GM18505 (cell line): Measurements from ENCODE around the gene RBM20.

Source experiments
- ATAC-seq: cut with Tn5 transposase; IDR thresholded peaks from one replicate; pipeline ENCODE4 v1.9.1; 2021; ENCODE audit not compliant: unreplicated experiment
- POLR2A ChIP-seq: IDR thresholded peaks from 4 replicates; pipeline ENCODE4 v1.6.1; 2011; ENCODE audit warnings: borderline replicate concordance; ENCODE audit not compliant: insufficient read depth, insufficient read length; ENCODE audit errors: extremely low read depth

The RBM20 gene

GRCh38 chr10:110666673-110667072 is 22.5 kb downstream of the RBM20 start:
- no peak for TF ChIP-seq POLR2A
- no peak for ATAC-seq

GRCh38 chr10:110667620-110668343 is 23.6 kb downstream of the RBM20 start:
- ATAC-seq, result no peak
- TF ChIP-seq POLR2A, result no peak

DNA sequence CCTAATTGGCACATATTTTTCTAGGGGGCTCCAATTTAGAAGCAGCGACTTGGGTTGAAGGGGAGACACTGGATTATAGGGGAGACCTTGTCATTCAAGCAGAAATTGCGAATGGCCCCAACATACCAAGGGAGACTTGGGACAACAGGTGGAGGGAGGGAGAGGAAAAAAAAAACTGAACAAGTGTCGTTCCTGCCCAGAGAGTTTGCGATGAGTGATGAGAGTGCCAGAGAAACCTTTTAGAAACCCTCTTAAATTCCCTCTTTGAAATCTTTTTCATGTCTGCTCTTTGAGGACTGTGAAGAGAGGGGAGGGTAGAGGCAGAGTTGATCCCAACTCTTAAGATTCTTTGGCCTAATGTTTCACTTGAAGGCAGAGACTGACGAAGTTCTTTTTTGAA is 24.3 kb downstream of the RBM20 start:
- no peak for TF ChIP-seq POLR2A

DNA sequence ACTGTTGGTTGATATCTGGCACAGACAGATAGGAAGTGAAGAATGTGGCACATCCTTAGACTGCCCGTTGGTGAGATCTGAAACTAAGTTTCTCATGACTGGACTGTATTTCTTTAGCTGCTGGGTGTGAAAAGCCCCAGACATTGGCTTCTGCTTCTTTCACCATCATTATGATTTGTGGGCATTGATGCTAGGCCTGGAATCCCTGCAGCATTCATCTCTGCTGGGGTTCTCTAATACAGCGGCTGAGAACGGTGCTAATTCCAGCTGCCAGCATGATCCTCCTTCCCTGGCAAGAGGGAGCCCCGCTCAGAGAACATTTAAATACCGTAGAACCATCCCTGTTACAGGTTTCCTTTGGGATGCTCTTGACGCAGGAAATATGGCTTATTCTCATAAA is 26.2 kb downstream of the RBM20 start:
- TF ChIP-seq POLR2A, result no peak
- ATAC-seq, result no peak

More for the DNA sequence above, 24.3 kb downstream of the RBM20 start:
- ATAC-seq, result no peak

- peak; percentile 58 for TF ChIP-seq POLR2A
- peak; percentile 98 for ATAC-seq
These were observed 27.8 kb downstream of the RBM20 start for GRCh38 chr10:110671788-110672579.

- ATAC-seq, result peak; percentile 25
- TF ChIP-seq POLR2A, result no peak
These were observed 28.4 kb downstream of the RBM20 start for GRCh38 chr10:110672580-110672919.

GRCh38 chr10:110676016-110676415 is 31.9 kb downstream of the RBM20 start:
- no peak for ATAC-seq
- no peak for TF ChIP-seq POLR2A

GRCh38 chr10:110679486-110680272 is 35.5 kb downstream of the RBM20 start:
- ATAC-seq, result no peak
- no peak for TF ChIP-seq POLR2A

DNA sequence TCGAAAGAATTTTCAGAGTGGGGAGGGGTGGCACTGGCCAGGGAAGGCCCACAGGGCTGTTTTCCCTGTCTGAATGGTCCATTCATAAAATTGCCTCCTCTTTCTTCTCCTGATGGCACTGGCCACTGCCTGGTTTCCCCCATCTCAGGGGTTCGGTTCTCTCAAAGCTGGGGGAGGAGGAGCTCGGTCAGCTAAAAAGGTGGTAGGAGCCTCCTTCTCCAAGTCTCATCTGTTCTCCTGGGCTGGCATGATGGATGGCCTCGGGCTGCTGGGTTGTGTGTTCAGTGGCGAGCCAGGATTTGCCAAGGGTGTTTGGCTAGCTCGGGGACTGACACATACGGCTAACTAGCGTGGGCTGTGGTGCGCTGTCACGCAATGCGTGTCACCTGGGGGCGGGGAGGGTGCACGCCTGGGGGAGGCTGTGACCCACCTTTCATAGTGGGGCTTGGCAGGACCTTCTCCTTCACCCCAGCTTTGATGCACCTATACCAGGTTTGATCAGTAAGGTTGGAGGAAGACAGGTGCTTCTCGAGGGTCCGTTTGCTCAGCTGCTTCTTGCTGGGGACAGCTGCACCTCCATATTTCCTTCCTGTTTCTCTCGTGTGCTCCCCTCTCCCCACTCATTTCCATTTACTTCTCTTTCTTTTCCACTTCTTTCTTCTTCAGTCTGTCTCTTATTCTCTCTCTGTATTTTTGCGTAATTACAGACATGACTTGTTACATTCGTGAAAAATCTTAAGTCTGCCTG is 36.3 kb downstream of the RBM20 start:
- TF ChIP-seq POLR2A, result no peak
- ATAC-seq, result no peak

- no peak for TF ChIP-seq POLR2A
- no peak for ATAC-seq
These were observed 37.0 kb downstream of the RBM20 start for GRCh38 chr10:110681023-110681681.

DNA sequence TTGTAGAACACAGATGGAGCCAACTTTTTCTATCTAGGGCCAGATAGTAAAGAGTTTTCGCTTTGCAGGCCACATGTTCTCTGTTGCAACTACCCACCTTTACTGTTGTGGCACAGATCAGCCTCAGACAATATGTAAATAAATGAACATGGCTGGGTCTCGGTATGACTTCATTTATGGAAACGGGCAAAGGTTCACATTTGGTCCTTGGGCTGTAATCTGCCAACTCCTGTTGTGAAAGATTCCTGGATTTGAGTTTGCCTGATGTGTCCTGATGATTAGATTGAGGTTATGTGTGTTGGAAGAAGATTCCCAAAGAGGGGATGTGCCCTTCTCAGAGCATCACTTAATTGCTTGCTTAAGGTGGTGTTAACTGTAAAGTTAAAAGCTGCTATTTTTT is 38.2 kb downstream of the RBM20 start:
- TF ChIP-seq POLR2A, result no peak
- no peak for ATAC-seq

DNA sequence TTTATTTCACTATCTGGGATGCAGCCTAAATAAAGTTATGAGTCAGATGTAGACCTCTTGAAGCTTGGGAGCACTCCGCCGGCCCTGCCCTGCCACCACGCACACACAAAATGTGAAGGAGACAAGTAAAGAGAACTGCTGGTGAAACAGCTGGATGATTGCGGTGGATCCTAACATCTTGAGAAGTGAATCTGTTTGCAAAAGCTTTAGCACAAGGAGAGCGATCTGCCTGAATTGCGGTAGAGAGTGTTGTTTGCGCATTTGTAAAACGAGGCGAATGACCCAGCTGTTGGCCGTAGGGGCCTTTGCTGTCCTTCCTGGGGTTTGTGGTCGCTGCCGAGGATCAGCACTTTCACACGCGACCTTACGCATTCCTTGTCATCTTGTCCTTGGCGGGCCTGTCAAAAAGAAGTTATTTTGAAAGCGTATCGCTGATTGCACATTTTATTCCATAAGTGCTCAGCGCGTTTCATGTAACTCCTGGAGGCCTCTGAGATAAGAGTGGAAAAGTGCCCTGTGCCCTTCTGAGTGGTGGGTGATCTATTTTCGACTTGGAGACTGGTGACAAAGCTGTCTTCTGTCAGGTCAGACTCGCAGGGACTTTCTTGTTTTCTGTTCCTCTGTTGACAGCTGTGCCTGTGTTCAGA is 40.8 kb downstream of the RBM20 start:
- no peak for ATAC-seq

More for the DNA sequence above, 40.8 kb downstream of the RBM20 start:
- no peak for TF ChIP-seq POLR2A
